Inflammatory macrophage treated with lipopolysaccharide for 1 hour (primary cell): ENCODE results near the gene PTPRK.

Source experiments
- DNase-seq, 2 donors: peaks; one replicate each; pipeline ENCODE4 v3.0.0-alpha.2; 2020 to 2022

Gene PTPRK

DNA sequence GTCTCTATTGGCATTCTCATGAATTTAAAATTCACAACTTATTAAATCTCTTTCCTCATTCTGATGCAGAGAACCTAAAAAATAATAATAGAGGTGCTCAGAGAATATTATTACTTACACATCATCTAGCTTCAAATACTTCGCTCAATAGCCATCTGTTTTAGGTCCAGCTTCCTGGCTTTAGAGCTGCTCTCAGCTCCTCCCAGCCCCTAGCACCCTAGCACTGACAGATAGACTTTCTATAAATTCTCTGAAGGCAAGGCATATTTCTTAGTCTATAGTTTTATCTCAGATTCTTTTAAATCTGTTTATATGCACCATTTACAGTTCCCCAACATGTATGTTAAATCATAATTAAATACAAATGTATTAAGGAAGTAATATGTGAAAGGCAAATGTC is 281.3 kb downstream of the PTPRK start:
- DNase-seq = no peak

DNA sequence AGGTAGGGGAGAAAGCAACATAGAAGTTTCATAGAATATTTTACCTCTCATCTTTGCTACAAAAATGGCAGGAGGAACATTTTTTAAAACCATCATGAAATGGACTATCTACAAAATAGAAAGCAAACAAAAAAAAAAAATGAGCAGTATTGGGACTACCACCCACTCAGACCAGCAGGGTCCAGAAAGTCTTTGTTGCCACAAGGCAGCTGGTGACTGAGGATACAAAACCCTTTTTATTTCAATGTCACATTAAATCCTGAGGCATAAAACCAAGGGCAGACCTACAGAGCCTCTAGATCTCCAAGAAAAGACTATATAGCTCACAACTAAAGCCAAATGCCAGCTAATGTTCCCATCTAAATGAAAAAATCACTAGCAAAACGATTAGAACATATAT is 282.2 kb downstream of the PTPRK start:
- no peak for DNase-seq

GRCh38 chr6:128235556-128235955 is 284.8 kb downstream of the PTPRK start:
- no peak for DNase-seq

DNA sequence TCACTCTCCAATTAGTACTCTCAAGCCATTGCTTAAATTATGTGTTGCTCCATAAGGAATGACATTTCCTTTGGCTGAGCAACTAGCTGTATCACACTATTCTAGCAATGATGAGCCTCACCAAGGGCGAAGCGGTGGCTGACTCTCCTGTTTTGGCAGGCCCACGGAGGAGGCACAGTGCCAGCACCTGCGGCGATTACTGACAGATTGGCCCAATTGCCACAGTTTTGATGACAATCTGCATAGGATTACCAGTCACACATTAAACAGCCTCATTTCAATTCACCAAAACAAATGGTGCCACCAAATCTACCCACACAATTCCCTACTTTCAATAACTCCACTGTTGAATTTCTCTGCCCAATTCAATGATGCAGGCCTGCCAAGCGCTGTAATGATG is 286.9 kb downstream of the PTPRK start:
- no peak for DNase-seq

GRCh38 chr6:128230267-128230989 is 290.0 kb downstream of the PTPRK start:
- no peak for DNase-seq

DNA sequence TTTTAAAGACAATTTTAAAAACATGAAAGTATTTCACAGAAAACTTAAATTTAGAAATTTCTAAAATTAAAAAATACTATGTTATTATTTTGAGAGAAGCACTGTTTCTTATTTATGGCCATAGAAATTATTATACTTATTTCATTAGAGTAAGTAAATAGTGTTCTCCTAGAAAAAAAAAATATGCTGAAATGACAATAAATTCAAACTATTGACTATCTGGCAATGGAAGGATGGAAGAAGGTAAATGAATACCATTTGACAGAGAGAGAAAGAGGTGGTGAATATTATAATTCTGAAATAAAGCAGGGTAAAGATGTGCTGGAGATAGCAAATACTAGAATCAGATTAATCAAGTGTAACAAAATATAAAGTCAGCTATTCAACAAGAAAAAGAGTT is 294.8 kb downstream of the PTPRK start:
- DNase-seq = no peak

- DNase-seq = no peak
Measured at GRCh38 chr6:128216917-128217316, 303.5 kb downstream of the PTPRK start.

GRCh38 chr6:128209771-128210170 is 310.6 kb downstream of the PTPRK start:
- DNase-seq = no peak

- no peak for DNase-seq
Measured at GRCh38 chr6:128208851-128209580, 311.4 kb downstream of the PTPRK start.

DNA sequence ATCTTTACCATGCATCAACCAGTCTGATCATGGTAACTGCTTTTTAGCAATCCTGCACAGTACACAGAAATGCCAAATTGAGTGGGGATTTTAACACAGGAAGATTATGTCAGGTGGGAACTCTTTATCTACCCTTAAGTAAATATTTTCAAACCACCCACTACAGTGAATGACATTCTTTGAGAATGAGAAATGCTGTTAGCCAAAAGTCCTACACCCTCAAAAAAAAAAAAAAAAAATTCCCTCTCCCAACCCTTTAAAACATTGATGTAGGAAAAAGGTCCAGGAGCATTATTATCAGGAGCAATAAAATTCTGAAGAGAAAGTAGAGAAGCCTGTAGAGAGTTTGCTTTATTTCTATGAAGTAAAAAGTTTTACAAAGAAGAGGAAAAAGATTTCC is 312.3 kb downstream of the PTPRK start:
- DNase-seq = no peak

GRCh38 chr6:128206610-128207426 is 313.6 kb downstream of the PTPRK start:
- DNase-seq = no peak

- DNase-seq = no peak
Measured at GRCh38 chr6:128204616-128205015, 315.8 kb downstream of the PTPRK start.

- DNase-seq = no peak
Measured at GRCh38 chr6:128202169-128202765, 318.1 kb downstream of the PTPRK start.

GRCh38 chr6:128200789-128201188 is 319.6 kb downstream of the PTPRK start:
- no peak for DNase-seq

GRCh38 chr6:128199461-128199860 is 320.9 kb downstream of the PTPRK start:
- no peak for DNase-seq

DNA sequence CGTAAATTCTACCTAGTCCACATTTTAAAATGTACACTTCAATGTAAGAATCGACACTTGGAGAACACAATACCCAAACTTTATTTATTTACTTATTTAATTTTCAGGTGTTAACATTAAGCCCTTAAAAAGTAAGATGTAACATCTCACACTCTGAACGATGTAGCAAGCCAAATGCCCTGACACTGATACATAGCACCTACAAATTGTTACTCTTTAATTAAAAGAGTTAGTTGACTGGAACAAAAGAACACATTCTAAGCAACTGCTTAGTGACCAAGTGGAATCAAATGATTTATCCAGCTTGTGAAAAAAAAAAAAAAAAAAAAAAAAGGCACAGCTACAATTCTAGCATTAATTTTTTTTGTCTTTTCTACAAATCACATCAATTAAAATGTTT is 327.4 kb downstream of the PTPRK start:
- no peak for DNase-seq

- DNase-seq = no peak
Measured at GRCh38 chr6:128188678-128189077, 331.7 kb downstream of the PTPRK start.

GRCh38 chr6:128186729-128187128 is 333.7 kb downstream of the PTPRK start:
- DNase-seq = no peak

DNA sequence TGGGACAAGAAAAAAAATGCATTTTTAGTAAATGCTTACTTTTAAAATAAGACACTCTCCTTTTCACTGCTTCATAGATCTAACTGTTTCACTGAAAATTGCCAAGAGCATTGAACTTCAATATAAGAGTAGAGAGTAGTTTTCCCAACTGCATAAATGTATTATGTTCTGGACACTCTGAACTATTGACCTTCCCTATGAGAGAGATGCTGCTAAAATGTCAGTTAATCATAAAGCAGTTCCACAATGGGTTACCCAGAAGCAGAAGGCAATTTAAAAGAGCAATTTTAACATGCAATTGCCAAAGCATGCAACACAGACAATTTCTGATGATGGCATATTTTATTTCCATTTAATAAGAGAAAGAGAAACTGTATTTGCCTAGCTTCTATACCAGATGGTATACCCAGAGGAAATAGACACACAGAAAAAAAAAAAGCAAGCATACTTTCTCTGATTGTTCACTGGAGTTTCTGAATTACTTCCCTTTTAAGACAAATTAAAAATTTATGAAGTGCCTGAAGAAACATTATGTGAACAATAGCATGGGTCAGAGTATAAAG is 340.4 kb downstream of the PTPRK start:
- DNase-seq = no peak

GRCh38 chr6:128174724-128175123 is 345.7 kb downstream of the PTPRK start:
- DNase-seq = no peak

GRCh38 chr6:128172752-128173682 is 347.4 kb downstream of the PTPRK start:
- DNase-seq = no peak

GRCh38 chr6:128172081-128172480 is 348.3 kb downstream of the PTPRK start:
- no peak for DNase-seq
